Neural progenitor cell (in vitro differentiated cells): ENCODE results near the gene BPIFA1.

Source experiments
- EZH2 ChIP-seq: fragments of 200-600 bp; sonication (generic); IDR thresholded peaks from 2 replicates; pipeline ENCODE4 v1.6.1; 2017; ENCODE audit warnings: antibody characterized with exemption, mild to moderate bottlenecking, moderate library complexity
- EZH2phosphoT487 ChIP-seq: fragments of 200-600 bp; sonication (generic); IDR thresholded peaks from 2 replicates; pipeline ENCODE4 v1.6.1; 2017; ENCODE audit warnings: antibody characterized with exemption
- TF ChIP-seq, protein P1 (sequence below): fragments of 200-600 bp; sonication (generic); IDR thresholded peaks from 2 replicates; pipeline ENCODE4 v1.5.1; 2017; ENCODE audit warnings: antibody characterized with exemption, mild to moderate bottlenecking

- TF ChIP-seq, protein P1, sequence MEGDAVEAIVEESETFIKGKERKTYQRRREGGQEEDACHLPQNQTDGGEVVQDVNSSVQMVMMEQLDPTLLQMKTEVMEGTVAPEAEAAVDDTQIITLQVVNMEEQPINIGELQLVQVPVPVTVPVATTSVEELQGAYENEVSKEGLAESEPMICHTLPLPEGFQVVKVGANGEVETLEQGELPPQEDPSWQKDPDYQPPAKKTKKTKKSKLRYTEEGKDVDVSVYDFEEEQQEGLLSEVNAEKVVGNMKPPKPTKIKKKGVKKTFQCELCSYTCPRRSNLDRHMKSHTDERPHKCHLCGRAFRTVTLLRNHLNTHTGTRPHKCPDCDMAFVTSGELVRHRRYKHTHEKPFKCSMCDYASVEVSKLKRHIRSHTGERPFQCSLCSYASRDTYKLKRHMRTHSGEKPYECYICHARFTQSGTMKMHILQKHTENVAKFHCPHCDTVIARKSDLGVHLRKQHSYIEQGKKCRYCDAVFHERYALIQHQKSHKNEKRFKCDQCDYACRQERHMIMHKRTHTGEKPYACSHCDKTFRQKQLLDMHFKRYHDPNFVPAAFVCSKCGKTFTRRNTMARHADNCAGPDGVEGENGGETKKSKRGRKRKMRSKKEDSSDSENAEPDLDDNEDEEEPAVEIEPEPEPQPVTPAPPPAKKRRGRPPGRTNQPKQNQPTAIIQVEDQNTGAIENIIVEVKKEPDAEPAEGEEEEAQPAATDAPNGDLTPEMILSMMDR: no peak
- TF ChIP-seq EZH2 (no peak), EZH2phosphoT487 (no peak)
Observed at GRCh38 chr20:33284937-33285336, 49.1 kb downstream of the BPIFA1 start.
